SK-N-SH (cell line): ENCODE measurements around the gene PDE2A. TPM values are rescaled to one million over a fixed set of nuclear protein-coding genes. Genes with fewer than 3 reads are reported as not detected.

Experiments used
- CTCF ChIA-PET: fragments of 300-600, 350-600 bp; formaldehyde crosslinking; extraction: SDS; loops from one replicate; lab custom pipeline; 2021; lab: Yijun Ruan, JAX
- POLR2A ChIA-PET: fragments of 350-600 bp; sonication (Branson Sonifier 250); formaldehyde crosslinking; extraction: SDS; loops from one replicate; lab custom pipeline; 2020; ENCODE audit warnings: antibody characterized with exemption, inconsistent platforms; lab: Yijun Ruan, JAX
- DNase-seq: peaks from one replicate; pipeline ENCODE4 v3.0.0; 2012
- H2AFZ ChIP-seq: fragments of 200-600 bp; sonication (generic); 2 replicates; pipeline ENCODE4 v1.8.1; 2016; ENCODE audit warnings: antibody characterized with exemption, mild to moderate bottlenecking, low read depth
- H3F3A ChIP-seq: fragments of 200-600 bp; sonication (generic); replicated peaks from 2 replicates; pipeline ENCODE3; 2016; ENCODE audit warnings: antibody characterized with exemption, mild to moderate bottlenecking; ENCODE audit not compliant: insufficient read depth
- H3K27ac ChIP-seq, 2 experiments: fragments of 200-500 bp in 1 of 2; fragments of 200-600 bp in 1 of 2; sonication (Bioruptor generic) in 1 of 2; sonication (generic), shearing (Covaris generic) in 1 of 2; 2 replicates each; pipeline versions ENCODE4 v1.5.1 to v1.6.1; 2014 to 2016; ENCODE audit warnings: low read depth in 2 of 2, inconsistent platforms in 1 of 2, low read length in 1 of 2, mild to moderate bottlenecking in 1 of 2, mixed read lengths in 1 of 2
- H3K27me3 ChIP-seq: fragments of 200-600 bp; sonication (generic), shearing (Covaris generic); 2 replicates; pipeline ENCODE4 v1.6.1; 2016; ENCODE audit warnings: mixed run types; ENCODE audit not compliant: insufficient read depth
- H3K36me3 ChIP-seq, 2 experiments: fragments of 200-500 bp in 1 of 2; fragments of 200-600 bp in 1 of 2; sonication (Bioruptor generic) in 1 of 2; sonication (generic) in 1 of 2; replicated peaks in 1 of 2; 2 replicates each; pipeline versions ENCODE3 to v1.5.1; 2014 to 2016; ENCODE audit warnings: low read length in 1 of 2, mild to moderate bottlenecking in 1 of 2; ENCODE audit not compliant: insufficient read depth in 2 of 2, control insufficient read depth in 1 of 2
- H3K4me1 ChIP-seq, 2 experiments: fragments of 200-500 bp in 1 of 2; fragments of 200-600 bp in 1 of 2; sonication (Bioruptor generic) in 1 of 2; sonication (generic), shearing (Covaris generic) in 1 of 2; 2 replicates each; pipeline versions ENCODE4 v1.5.1 to v1.6.1; 2014 to 2016; ENCODE audit warnings: low read depth in 1 of 2, low read length in 1 of 2, mixed run types in 1 of 2; ENCODE audit not compliant: insufficient read depth in 2 of 2, control insufficient read depth in 1 of 2
- H3K4me2 ChIP-seq: fragments of 200-600 bp; sonication (generic), shearing (Covaris generic); 2 replicates; pipeline ENCODE4 v1.6.1; 2017; ENCODE audit warnings: mixed run types
- H3K4me3 ChIP-seq, 2 experiments: fragments of 200-500 bp in 1 of 2; fragments of 200-600 bp in 1 of 2; sonication (Bioruptor generic) in 1 of 2; sonication (generic), shearing (Covaris generic) in 1 of 2; 2 replicates each; pipeline versions ENCODE4 v1.5.1 to v1.8.1; 2014 to 2016; ENCODE audit warnings: low read depth in 2 of 2, inconsistent platforms in 1 of 2, low read length in 1 of 2, mild to moderate bottlenecking in 1 of 2, mixed read lengths in 1 of 2, moderate library complexity in 1 of 2
- H3K79me2 ChIP-seq: fragments of 200-600 bp; sonication (generic); 2 replicates; pipeline ENCODE4 v1.8.1; 2017; ENCODE audit warnings: mild to moderate bottlenecking; ENCODE audit not compliant: insufficient read depth
- H3K9ac ChIP-seq: fragments of 200-600 bp; sonication (generic); 2 replicates; pipeline ENCODE4 v1.6.1; 2017; ENCODE audit warnings: mixed run types
- H3K9me2 ChIP-seq: fragments of 200-600 bp; sonication (generic); 2 replicates; pipeline ENCODE4 v1.6.1; 2017; ENCODE audit warnings: mixed run types
- H3K9me3 ChIP-seq: fragments of 200-600 bp; sonication (generic); 2 replicates; pipeline ENCODE4 v1.6.1; 2017; ENCODE audit warnings: mixed run types, mild to moderate bottlenecking, moderate library complexity
- H4K20me1 ChIP-seq: fragments of 200-600 bp; sonication (generic); 2 replicates; pipeline ENCODE4 v1.6.1; 2017; ENCODE audit warnings: mild to moderate bottlenecking, mixed run types; ENCODE audit not compliant: insufficient read depth
- ELF1 ChIP-seq: IDR thresholded peaks from 2 replicates; pipeline ENCODE4 v1.4.0; 2012
- EZH2phosphoT487 ChIP-seq: fragments of 200-600 bp; sonication (generic); IDR thresholded peaks from 2 replicates; pipeline ENCODE4 v1.6.1; 2017; ENCODE audit warnings: low read depth, mixed run types, mild to moderate bottlenecking, antibody characterized with exemption, moderate library complexity, borderline replicate concordance
- FOSL2 ChIP-seq: IDR thresholded peaks from 2 replicates; pipeline ENCODE4 v1.4.0; 2012; ENCODE audit warnings: low read depth, mild to moderate bottlenecking, moderate library complexity, borderline replicate concordance
- FOXJ3 ChIP-seq: sonication (generic); formaldehyde crosslinking; IDR thresholded peaks from 2 replicates; pipeline ENCODE4 v1.5.1; 2020; ENCODE audit warnings: mild to moderate bottlenecking, missing genetic modification reagents
- JUND ChIP-seq: IDR thresholded peaks from 2 replicates; pipeline ENCODE4 v1.4.0; 2012
- MAX ChIP-seq: IDR thresholded peaks from 2 replicates; pipeline ENCODE4 v1.4.0; 2012; ENCODE audit warnings: low read depth
- MEF2A ChIP-seq: IDR thresholded peaks from 2 replicates; pipeline ENCODE4 v1.4.0; 2012; ENCODE audit warnings: low read depth, borderline replicate concordance
- POLR2AphosphoS5 ChIP-seq: IDR thresholded peaks from 2 replicates; pipeline ENCODE4 v1.6.1; 2012; ENCODE audit warnings: low read depth, low read length
- RCOR1 ChIP-seq: fragments of 150-350 bp; IDR thresholded peaks from 2 replicates; pipeline ENCODE4 v1.6.1; 2017; ENCODE audit warnings: antibody characterized with exemption, low read length
- REST ChIP-seq: IDR thresholded peaks from 2 replicates; pipeline ENCODE4 v1.6.1; 2012; ENCODE audit warnings: mild to moderate bottlenecking, low read depth, low read length, moderate library complexity
- RFX5 ChIP-seq: IDR thresholded peaks from 2 replicates; pipeline ENCODE4 v1.6.1; 2012; ENCODE audit warnings: mild to moderate bottlenecking, improper control_type of control experiment, low read length
- SIN3A ChIP-seq: IDR thresholded peaks from 2 replicates; pipeline ENCODE4 v1.6.1; 2012; ENCODE audit warnings: low read depth, mild to moderate bottlenecking, low read length, moderate library complexity, borderline replicate concordance
- TAF1 ChIP-seq: IDR thresholded peaks from 2 replicates; pipeline ENCODE4 v1.6.1; 2012; ENCODE audit warnings: low read depth, mild to moderate bottlenecking, low read length, moderate library complexity, borderline replicate concordance
- TCF12 ChIP-seq: IDR thresholded peaks from 2 replicates; pipeline ENCODE4 v1.4.0; 2012
- USF2 ChIP-seq: fragments of 150-350 bp; IDR thresholded peaks from 2 replicates; pipeline ENCODE4 v1.6.1; 2017; ENCODE audit warnings: antibody characterized with exemption, low read length, low read depth, borderline replicate concordance
- WGBS: methylation state at CpG from one replicate; pipeline ENCODE4 v1.1.6; 2017; ENCODE audit warnings: low lambda C conversion rate; 5-methylcytosine and 5-hydroxymethylcytosine counted together
- polyA plus RNA-seq, 3 experiments: library from polyadenylated mRNA; depleted of rRNA; stranded (reverse); fragments of >200 nt; gene quantifications; 2 replicates each; pipeline ENCODE4 v1.2.3, GENCODE V29; 2012
- TF ChIP-seq, protein P1 (sequence below): fragments of 150-350 bp; IDR thresholded peaks from 2 replicates; pipeline ENCODE4 v1.6.1; 2016; ENCODE audit warnings: mild to moderate bottlenecking, low read depth, low read length

The PDE2A gene
- polyA plus RNA-seq, 1 of the 3 experiments (the other 2 are of a cell fraction) = 0.43 TPM

- TF ChIP-seq REST = no peak
- TF ChIP-seq MEF2A = no peak
- TF ChIP-seq RFX5 = no peak
- no peak for TF ChIP-seq USF2
- TF ChIP-seq ELF1 = no peak
Measured at GRCh38 chr11:72721689-72722049, 47.4 kb upstream of the PDE2A start (continued).

- WGBS = 66% methylated on average over 3 of the region's 3 CpGs
- ChIA-PET POLR2A (no interaction called here), CTCF (interaction anchor here (0.7 to 1.9 kb wide), 8 partner anchors 13 to 601 kb away, joined by 3 to 6 read pairs (median 3); no protein-coding TSS in a partner anchor)
- H4K20me1 ChIP-seq = peaks cover 28% of the 10 kb centered on the region
- H3K4me3 ChIP-seq = peak overlapping the region; percentile 50 to 65
- H3K9me2 ChIP-seq = no peaks in the 10 kb centered on the region
- H3K4me2 ChIP-seq = peak overlapping the region; percentile 96
- H3F3A ChIP-seq = no peaks in the 10 kb centered on the region
- H2AFZ ChIP-seq = no peak overlapping the region
- no peaks in the 10 kb centered on the region for H3K9me3 ChIP-seq
- peak overlapping the region; percentile 65 for H3K9ac ChIP-seq
- H3K27ac ChIP-seq = peak overlapping the region; percentile 65 to 96; a peak in 3 of 4 replicates
- H3K27me3 ChIP-seq = no peaks in the 10 kb centered on the region
- H3K79me2 ChIP-seq = peaks cover 61% of the 10 kb centered on the region
- no peak for TF ChIP-seq TCF12
- DNase-seq = no peak
- peaks cover 0 to 4% of the 10 kb centered on the region in 2 experiments for H3K36me3 ChIP-seq
- H3K4me1 ChIP-seq = peaks cover 13 to 62% of the 10 kb centered on the region in 2 experiments
Measured at GRCh38 chr11:72721276-72721675, 47.1 kb upstream of the PDE2A start.

DNA sequence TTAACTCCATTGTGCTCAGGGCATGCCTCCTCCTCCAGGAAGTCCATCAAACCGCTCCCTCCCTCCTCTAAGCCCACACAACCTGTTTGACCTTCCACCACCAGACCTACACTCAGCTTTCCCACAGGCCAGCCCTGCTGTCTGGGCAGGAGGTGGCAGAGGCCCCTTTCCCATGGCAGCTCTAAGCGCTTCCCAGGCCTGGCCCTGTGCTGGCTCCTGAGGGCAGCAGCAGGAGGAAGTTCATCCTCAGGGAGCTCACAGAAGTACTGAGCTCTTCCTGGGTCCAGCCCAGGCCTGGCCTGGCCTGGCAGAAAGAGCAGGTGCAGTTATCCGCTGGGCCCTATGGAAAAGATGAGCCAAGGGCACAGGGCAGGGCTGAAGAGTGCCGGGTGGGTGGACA is 46.6 kb upstream of the PDE2A start:
- peaks cover 0 to 4% of the 10 kb centered on the region in 2 experiments for H3K36me3 ChIP-seq
- peak overlapping the region in 1 of 2 experiments; percentile 96; a peak in 2 of 4 replicates for H3K27ac ChIP-seq
- H3K9me3 ChIP-seq = no peaks in the 10 kb centered on the region
- H4K20me1 ChIP-seq = peaks cover 29% of the 10 kb centered on the region
- ChIA-PET POLR2A (no interaction called here), CTCF (interaction anchor here (0.7 to 1.9 kb wide), 8 partner anchors 13 to 602 kb away, joined by 3 to 6 read pairs (median 3); no protein-coding TSS in a partner anchor)
- WGBS = 100% methylated on average over 3 of the region's 4 CpGs
- H3F3A ChIP-seq = no peaks in the 10 kb centered on the region
- peak overlapping the region; percentile 65; the same call in 1 of the 2 replicates for H3K9ac ChIP-seq
- no peaks in the 10 kb centered on the region for H3K9me2 ChIP-seq
- peaks cover 13 to 64% of the 10 kb centered on the region in 2 experiments for H3K4me1 ChIP-seq
- peaks cover 61% of the 10 kb centered on the region for H3K79me2 ChIP-seq
- peak overlapping the region; percentile 50 to 65 for H3K4me3 ChIP-seq
- peak overlapping the region; percentile 96 for H3K4me2 ChIP-seq
- no peak overlapping the region for H2AFZ ChIP-seq
- DNase-seq = no peak
- H3K27me3 ChIP-seq = no peaks in the 10 kb centered on the region
- TF ChIP-seq TAF1 (no peak), POLR2AphosphoS5 (no peak), JUND (no peak), MAX (no peak), FOSL2 (no peak), RCOR1 (no peak), FOXJ3 (CRISPR knock-in tag) (no peak), REST (no peak), SIN3A (no peak), EZH2phosphoT487 (no peak)
- TF ChIP-seq, protein P1, sequence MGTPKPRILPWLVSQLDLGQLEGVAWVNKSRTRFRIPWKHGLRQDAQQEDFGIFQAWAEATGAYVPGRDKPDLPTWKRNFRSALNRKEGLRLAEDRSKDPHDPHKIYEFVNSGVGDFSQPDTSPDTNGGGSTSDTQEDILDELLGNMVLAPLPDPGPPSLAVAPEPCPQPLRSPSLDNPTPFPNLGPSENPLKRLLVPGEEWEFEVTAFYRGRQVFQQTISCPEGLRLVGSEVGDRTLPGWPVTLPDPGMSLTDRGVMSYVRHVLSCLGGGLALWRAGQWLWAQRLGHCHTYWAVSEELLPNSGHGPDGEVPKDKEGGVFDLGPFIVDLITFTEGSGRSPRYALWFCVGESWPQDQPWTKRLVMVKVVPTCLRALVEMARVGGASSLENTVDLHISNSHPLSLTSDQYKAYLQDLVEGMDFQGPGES = no peak
